ENCODE results near the gene KCNG1.
A peak's percentile ranks its signal among the peaks of the same experiment; 100 is the strongest.

The KCNG1 gene

DNA sequence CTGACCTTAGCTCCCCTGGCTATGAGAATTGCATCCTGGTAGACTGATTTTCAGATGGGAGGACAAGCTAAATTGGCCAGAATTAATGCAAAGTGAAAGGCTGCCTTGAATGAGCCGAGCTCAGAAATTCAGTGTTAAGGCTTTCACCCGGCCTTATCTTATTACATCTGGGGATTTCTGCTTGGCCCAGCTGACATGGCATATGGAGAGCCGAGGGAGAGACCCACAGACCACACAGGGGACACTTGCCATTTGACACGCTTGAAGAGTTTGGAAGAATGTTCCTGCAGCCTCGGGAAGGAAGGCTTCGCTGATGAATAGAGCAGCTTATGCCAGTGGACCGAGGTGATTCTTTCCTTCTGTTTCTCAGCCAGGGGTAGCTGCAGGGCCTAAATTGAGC lies 55.3 kb downstream of the KCNG1 start:
- no peak for TF ChIP-seq ZFX (IDR thresholded peaks at IDR 0.05)
- TF ChIP-seq, protein P1, sequence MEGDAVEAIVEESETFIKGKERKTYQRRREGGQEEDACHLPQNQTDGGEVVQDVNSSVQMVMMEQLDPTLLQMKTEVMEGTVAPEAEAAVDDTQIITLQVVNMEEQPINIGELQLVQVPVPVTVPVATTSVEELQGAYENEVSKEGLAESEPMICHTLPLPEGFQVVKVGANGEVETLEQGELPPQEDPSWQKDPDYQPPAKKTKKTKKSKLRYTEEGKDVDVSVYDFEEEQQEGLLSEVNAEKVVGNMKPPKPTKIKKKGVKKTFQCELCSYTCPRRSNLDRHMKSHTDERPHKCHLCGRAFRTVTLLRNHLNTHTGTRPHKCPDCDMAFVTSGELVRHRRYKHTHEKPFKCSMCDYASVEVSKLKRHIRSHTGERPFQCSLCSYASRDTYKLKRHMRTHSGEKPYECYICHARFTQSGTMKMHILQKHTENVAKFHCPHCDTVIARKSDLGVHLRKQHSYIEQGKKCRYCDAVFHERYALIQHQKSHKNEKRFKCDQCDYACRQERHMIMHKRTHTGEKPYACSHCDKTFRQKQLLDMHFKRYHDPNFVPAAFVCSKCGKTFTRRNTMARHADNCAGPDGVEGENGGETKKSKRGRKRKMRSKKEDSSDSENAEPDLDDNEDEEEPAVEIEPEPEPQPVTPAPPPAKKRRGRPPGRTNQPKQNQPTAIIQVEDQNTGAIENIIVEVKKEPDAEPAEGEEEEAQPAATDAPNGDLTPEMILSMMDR (conservative IDR thresholded peaks at IDR 0.05), result no peak
- H3K27ac ChIP-seq, result no peak overlapping the region

DNA sequence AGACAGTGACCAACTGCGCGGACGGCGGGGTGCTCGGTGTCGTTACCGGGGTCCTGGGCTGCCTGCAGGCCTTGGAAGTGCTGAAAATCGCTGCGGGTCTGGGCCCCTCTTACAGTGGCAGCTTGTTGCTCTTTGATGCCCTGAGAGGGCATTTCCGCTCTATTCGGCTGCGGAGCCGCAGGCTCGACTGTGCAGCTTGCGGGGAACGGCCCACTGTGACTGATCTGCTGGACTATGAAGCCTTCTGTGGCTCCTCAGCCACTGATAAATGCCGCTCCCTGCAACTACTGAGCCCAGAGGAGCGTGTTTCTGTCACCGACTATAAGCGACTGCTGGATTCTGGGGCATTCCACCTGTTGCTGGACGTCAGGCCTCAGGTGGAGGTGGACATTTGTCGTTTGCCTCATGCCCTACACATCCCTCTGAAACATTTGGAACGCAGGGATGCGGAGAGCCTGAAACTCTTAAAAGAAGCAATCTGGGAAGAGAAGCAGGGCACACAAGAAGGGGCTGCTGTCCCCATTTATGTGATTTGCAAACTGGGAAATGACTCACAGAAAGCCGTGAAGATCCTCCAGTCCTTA lies 63.3 kb downstream of the KCNG1 start:
- peak overlapping the region; percentile 81; the same call in 1 of the 2 replicates for H3K27ac ChIP-seq
- TF ChIP-seq, protein P1 (conservative IDR thresholded peaks at IDR 0.05), result no peak
- TF ChIP-seq ZFX (IDR thresholded peaks at IDR 0.05), result no peak

DNA sequence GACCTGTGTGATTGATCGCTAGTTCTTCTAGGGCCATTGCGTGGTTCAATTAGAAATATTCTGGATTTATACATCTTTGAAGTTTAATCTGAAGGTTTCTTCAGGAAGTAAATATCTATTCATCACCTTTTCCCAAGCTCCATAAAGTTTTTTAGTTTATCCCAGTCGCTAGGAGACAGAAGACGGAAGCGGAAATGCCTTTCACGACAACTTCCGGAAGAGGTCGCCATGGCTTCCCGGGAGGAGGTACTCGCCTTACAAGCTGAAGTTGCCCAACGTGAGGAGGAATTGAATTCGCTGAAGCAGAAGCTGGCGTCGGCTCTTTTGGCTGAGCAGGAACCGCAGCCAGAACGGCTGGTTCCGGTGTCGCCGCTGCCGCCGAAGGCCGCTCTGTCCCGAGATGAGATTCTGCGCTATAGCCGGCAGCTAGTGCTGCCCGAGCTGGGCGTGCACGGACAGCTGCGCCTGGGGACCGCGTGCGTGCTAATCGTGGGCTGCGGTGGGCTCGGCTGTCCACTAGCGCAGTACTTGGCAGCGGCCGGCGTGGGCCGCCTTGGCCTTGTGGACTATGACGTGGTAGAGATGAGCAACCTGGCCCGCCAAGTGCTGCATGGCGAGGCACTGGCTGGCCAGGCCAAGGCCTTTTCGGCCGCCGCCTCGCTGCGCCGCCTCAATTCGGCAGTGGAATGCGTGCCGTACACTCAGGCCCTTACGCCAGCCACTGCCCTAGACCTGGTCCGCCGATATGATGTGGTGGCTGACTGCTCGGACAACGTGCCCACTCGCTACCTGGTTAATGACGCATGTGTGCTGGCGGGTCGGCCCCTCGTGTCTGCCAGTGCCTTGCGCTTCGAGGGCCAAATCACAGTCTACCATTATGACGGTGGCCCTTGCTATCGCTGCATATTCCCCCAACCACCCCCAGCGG lies 64.0 kb downstream of the KCNG1 start, which contains the start of gene MOCS3:
MOCS3 (plus strand) TSS at position 204 of the 928 bp plus-strand sequence; CDS start at position 229, 25 bp downstream.
- H3K27ac ChIP-seq, result peak within 1 kb of the TSS; percentile 81
- TF ChIP-seq, protein P1 (conservative IDR thresholded peaks at IDR 0.05), result no peak
- peak; percentile 69; the same call in 1 of the 2 replicates for TF ChIP-seq ZFX (IDR thresholded peaks at IDR 0.05)

DNA sequence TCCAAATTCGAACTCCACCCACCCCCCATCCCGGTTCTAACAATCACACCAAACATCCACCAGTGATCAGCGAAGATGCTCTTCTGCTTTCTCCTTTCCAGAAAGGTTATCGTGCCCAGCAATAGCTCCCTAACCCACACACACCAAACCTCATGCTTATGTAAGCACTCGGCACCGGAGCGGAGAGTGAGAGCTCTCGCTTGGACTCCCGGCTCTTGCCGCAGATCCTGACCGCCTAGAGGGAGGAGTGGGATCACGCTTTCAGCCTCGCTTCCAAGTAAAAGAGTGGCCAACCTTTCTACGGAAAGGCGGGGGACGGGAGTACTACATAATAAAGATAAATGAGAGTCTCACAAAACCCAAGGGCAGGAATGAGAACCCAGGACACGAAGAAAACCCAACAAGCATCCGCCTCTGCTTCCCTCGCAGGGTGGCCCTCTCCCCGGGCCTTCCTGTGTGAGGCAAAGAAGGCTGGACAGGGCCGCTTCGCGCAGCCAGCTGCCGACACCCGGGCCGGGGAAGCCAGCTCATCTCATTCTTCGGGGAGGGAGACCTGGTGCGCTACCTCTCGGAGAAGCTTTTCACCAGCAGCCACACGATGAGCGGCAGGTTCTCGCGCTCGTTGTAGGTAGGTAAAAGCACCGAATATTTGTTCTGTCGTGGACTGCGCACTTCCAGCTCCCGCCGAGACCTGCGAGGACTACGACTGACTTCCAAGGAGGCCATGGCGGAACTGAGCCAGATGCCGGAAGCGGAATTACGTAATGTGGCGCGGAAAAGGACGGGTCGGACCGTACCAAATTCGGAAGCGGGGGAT lies 64.9 kb downstream of the KCNG1 start, which contains the start of gene DPM1:
DPM1 (minus strand) TSS at position 735 of the 817 bp plus-strand sequence; CDS start at position 726, 9 bp downstream.
- TF ChIP-seq, protein P1 (conservative IDR thresholded peaks at IDR 0.05), result no peak
- no peak for TF ChIP-seq ZFX (IDR thresholded peaks at IDR 0.05)
- peak within 1 kb of the TSS; percentile 81 for H3K27ac ChIP-seq

DNA sequence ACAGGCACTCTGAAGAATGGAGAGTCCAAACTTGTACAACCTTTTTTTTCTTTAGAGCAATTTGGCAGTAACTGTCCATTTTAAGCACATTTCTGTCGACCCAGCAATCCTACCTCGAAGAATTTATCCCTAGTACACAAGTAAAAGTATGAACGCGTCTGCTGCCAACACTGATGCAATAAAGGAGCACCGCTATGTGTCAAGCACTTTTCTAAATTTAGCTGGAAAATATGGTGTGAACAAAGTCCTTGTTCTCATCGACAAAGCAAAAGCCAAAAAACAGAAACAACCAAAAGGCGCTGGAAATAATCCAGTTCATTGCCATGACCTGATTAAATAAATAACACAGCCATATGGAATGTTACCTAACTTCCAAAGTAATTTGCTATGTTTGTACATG lies 65.6 kb downstream of the KCNG1 start:
- peak overlapping the region; percentile 81 for H3K27ac ChIP-seq
- TF ChIP-seq ZFX (IDR thresholded peaks at IDR 0.05), result no peak
- TF ChIP-seq, protein P1 (conservative IDR thresholded peaks at IDR 0.05), result no peak

DNA sequence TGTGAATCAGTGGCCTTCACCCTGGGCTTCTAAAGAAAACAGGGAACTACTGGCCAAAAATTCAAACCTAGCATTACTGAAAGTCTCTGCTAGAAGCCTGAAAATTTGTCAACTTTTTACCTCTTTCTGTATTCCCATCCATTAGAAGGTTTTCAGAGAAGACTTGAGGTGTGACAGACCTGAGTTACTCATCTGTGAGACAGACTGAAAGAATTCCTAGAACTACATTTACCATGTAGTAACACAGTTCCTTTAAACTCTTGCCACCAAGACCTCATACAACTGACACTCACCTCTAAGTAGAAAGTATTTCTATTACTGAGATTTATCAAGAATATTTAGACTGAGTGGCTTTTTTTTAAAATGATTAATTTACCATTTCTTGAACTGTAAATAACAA lies 69.1 kb downstream of the KCNG1 start:
- TF ChIP-seq ZFX (IDR thresholded peaks at IDR 0.05), result no peak
- TF ChIP-seq, protein P1 (conservative IDR thresholded peaks at IDR 0.05), result no peak
- H3K27ac ChIP-seq, result no peak overlapping the region
